ENCODE results near the gene PXYLP1.

GRCh38 chr3:141250828-141251227, 19.2 kb downstream of the PXYLP1 start:
- TF ChIP-seq ARID1B (IDR thresholded peaks at IDR 0.05) (no peak), MTA3 (IDR thresholded peaks at IDR 0.05; ENCODE audit: borderline replicate concordance) (no peak), ZNF146 (CRISPR knock-in tag; IDR thresholded peaks at IDR 0.05; ENCODE audit: unreplicated experiment) (no peak), MAX (CRISPR knock-in tag; IDR thresholded peaks at IDR 0.05) (no peak)
- TF ChIP-seq, protein P1, sequence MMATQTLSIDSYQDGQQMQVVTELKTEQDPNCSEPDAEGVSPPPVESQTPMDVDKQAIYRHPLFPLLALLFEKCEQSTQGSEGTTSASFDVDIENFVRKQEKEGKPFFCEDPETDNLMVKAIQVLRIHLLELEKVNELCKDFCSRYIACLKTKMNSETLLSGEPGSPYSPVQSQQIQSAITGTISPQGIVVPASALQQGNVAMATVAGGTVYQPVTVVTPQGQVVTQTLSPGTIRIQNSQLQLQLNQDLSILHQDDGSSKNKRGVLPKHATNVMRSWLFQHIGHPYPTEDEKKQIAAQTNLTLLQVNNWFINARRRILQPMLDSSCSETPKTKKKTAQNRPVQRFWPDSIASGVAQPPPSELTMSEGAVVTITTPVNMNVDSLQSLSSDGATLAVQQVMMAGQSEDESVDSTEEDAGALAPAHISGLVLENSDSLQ (IDR thresholded peaks at IDR 0.05) = no peak
- TF ChIP-seq, protein P2, sequence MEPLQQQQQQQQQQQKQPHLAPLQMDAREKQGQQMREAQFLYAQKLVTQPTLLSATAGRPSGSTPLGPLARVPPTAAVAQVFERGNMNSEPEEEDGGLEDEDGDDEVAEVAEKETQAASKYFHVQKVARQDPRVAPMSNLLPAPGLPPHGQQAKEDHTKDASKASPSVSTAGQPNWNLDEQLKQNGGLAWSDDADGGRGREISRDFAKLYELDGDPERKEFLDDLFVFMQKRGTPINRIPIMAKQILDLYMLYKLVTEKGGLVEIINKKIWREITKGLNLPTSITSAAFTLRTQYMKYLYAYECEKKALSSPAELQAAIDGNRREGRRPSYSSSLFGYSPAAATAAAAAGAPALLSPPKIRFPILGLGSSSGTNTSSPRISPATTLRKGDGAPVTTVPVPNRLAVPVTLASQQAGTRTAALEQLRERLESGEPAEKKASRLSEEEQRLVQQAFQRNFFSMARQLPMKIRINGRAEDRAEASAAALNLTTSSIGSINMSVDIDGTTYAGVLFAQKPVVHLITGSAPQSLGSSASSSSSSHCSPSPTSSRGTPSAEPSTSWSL (CRISPR knock-in tag; IDR thresholded peaks at IDR 0.05; ENCODE audit: borderline replicate concordance) = no peak

Measured in K562 (cell line).